ENCODE data around the gene LIM2.

DNA sequence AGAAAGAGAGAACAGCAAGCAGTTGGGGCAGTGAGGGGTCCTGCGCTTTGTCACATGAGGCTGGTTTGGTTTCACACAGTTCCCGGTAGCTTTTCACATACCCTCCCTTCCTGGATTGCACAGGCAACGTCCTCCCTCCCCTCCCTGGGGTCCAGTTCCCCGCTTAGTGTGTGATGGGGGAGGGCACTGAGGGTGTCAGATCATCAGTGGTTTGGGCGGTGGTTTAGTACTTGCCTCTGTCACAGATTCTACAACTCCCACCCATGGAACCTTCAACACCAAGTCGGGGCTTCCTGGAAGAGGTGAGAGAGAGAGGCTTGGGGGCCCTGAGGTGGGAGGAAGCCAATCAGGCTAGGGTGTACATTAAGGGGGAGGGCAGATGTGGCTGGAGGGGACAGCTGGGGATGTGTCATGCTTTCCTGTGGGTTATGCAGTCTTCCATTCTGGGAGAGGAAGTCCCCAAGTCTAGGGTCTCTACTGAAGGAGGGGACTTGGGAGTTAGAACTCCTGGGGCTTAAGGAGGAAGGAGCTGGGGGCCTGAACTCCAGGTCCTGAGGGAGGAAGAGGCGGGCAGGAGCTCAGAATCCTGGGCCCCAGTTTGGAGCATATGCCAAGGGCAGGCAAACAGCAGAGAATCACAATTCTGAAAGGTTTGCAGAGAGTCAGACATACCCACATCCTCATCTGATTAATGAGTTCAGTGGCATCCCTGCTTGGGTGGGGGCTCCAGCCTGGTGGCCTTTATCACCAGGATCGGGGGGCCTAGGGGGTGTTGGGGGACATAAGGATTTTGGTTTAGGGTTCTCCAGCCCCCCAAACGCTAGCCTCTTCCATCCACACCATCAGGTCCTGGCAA is 14.9 kb downstream of the LIM2 start, which contains the start of gene NKG7:
- TF ChIP-seq, protein P1, sequence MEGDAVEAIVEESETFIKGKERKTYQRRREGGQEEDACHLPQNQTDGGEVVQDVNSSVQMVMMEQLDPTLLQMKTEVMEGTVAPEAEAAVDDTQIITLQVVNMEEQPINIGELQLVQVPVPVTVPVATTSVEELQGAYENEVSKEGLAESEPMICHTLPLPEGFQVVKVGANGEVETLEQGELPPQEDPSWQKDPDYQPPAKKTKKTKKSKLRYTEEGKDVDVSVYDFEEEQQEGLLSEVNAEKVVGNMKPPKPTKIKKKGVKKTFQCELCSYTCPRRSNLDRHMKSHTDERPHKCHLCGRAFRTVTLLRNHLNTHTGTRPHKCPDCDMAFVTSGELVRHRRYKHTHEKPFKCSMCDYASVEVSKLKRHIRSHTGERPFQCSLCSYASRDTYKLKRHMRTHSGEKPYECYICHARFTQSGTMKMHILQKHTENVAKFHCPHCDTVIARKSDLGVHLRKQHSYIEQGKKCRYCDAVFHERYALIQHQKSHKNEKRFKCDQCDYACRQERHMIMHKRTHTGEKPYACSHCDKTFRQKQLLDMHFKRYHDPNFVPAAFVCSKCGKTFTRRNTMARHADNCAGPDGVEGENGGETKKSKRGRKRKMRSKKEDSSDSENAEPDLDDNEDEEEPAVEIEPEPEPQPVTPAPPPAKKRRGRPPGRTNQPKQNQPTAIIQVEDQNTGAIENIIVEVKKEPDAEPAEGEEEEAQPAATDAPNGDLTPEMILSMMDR (conservative IDR thresholded peaks at IDR 0.05): no peak
- no peak for TF ChIP-seq EZH2 (IDR thresholded peaks at IDR 0.05; ENCODE audit: low read depth)

All from PC-9 (cell line).